HG02678 (cell line): Measurements from ENCODE around the gene RNU1-2.
"Not testable (repeated sequence)": the region's sequence is repeated elsewhere in the genome, so short reads cannot be mapped to it uniquely, and the experiment has no call there.

Experiments
- ATAC-seq: cut with Tn5 transposase; IDR thresholded peaks from one replicate; pipeline ENCODE4 v1.9.1; 2021; ENCODE audit warnings: mild to moderate bottlenecking, moderate library complexity; ENCODE audit not compliant: unreplicated experiment

The RNU1-2 gene

DNA sequence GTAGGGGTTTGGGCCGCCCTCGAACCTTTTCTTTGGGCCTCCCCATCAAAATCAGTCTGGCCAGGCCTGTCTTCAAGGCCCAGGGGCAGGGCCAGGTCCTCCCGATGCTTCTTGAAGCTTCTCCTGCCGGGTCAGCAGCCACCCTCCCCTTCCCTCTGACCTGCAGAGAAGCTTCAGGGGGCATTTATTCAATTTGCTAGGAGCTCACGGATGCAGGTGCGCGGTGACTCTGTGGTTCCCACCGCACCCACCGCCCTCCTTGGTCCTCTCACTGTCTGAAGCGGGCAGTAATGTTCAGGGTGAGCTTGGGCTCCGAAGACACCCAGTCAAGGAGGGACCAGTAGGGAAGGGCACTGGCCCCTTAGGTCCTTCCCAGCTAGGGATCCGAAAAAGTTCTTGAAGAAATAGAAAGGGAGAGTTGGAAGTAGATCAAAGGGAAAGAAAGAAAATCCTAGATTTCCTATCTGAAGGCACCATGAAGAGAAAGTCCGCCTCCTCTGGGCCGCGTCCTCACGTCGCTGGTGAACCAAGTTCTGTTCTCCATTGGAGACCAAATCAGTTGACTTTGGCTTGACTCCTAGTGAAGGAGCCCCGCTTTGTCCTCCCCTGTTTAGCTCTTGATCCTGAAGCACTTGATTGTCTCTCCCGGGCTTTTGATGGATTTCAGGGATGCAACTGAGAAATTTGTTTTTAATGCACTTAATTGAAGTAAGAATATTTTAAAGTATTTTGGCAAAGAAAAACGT, 8.7 kb upstream of the RNU1-2 start:
- ATAC-seq = no peak

DNA sequence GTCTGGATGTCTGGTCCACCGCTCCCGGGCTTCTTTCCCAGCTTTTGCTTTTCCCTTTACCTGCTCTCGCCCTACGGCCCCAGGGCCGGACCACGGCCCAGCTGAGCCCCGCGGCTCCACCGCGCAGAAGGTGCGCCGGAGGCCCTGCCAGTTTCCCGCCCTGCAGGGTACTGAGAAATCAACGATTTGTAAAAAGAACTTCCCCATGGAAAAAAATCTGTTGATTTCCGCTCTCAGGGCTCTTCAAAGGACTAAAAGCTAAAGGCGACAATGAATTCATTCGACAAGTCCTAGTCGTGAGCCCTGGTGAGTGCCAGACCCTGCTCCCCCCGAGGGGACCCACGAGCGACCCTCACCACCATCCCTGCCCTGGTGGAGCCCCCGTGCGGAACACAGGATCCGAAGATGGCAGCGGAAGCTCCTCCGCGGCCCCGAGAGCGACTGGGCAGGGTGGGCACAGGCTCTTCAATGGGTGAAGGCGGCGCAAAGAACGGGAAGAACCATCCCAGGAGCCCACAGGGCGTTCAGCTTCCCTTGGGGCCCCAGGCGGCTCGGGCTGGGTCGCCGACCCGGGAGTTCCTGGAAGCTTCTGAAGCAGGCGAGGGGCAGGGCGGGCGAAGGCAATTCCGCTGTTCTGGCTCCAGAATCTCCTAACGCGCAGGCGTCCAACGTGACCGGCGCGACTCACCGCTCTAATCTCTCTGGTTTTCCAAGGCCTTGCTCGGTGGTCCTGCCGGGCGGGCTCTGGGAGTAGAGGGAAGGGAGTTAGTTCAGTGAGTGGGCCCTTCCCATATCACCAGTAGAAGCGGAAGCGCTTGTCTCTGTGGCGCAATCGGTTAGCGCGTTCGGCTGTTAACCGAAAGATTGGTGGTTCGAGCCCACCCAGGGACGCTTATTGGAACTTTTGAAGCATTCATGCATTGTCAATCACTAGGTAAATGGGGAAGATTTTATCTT, 6.6 kb upstream of the RNU1-2 start:
- ATAC-seq = no peak

- not testable (repeated sequence) for ATAC-seq
Observed at GRCh38 chr1:16890539-16891021, 5.2 kb upstream of the RNU1-2 start.

GRCh38 chr1:16891057-16891456, 4.7 kb upstream of the RNU1-2 start:
- ATAC-seq = not testable (repeated sequence)

DNA sequence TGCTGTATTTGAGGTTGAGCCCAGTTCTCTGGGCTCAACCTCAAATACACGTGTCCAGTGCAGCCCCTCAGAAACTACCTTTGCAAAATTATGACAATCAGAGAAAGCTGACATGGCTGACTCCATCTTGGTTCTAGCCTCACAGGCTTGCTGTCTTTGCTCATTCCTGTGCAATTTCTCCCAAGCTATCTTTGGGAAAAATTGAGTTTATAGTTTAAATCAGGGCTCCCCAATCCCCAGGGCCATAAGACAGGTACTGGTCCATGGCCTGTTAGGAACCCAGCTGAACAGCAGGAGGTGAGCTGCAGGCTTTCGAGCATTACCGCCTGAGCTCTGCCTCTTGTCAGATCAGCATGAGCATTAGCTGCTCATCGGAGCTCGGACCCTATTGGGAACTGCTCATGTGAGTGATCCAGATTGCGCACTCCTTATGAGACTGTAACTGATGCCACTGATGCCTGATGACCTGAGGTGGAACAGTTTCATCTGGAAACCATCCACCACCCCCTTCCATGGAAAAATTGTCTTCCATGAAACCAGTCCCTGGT, 2.7 kb upstream of the RNU1-2 start:
- ATAC-seq = not testable (repeated sequence)

DNA sequence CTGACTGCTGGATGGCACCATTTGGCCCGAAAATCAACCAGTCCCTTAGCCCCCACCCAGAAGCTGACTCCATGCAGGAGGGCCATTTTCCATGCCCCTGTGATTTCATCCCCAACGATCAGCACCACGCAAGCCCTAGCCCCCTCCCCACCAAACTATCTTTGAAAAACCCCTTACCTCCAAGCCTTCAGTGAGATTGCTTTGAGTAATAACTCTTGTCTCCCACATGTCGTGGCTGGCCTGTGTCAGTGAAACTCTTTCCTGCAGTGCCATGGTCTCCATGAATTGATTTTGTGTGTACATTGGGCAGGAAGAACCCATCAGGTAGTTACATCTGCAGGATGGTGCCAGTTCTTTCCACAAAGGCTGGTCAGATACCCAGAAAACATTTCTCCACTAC, 2.0 kb upstream of the RNU1-2 start:
- ATAC-seq = not testable (repeated sequence)

- not testable (repeated sequence) for ATAC-seq
Observed at GRCh38 chr1:16894338-16894737, 1.4 kb upstream of the RNU1-2 start.

GRCh38 chr1:16895233-16895597, 565 bp upstream of the RNU1-2 start:
- not testable (repeated sequence) for ATAC-seq

GRCh38 chr1:16896316-16897055, 706 bp downstream of the RNU1-2 start:
- ATAC-seq = peak; percentile 20

DNA sequence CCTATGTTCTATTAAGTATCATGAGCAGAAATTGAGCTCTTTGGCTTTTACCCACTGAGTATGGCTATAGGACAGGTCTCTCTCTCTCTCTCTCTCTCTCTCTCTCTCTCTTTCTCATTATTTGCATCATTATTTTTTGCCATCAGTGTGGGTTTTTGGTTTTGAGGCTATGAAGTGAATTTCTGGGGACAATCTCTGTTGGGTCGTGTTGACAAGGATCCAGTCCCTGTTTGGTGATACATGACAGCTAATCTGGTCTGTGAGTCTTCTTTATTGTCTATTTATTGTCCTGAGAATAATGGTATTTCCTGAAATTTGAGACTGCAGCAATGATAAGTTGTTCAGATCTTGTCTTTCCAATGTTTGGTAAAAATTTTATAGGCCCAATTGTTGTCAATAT, 1.9 kb downstream of the RNU1-2 start:
- not testable (repeated sequence) for ATAC-seq

GRCh38 chr1:16898298-16898697, 2.5 kb downstream of the RNU1-2 start:
- not testable (repeated sequence) for ATAC-seq

GRCh38 chr1:16899020-16899419, 3.2 kb downstream of the RNU1-2 start:
- not testable (repeated sequence) for ATAC-seq

DNA sequence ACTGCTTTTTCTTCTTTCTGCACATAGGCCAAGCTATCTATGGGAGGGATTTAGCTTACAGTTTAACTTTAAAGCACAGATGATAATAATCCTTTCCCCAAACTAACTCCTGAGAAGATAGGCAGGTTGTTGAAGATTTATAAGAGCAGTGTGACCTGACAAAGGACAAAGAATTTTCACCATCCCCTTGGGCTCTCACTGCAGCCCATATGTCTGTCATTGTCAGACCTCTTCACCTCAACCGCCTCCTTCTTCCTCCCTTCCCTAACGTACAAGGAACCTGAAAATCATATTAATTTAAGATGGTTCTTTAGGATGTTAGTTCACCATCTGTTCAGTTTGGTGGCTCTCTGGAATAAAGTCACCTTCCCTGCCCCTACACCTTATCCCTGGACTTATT, 5.0 kb downstream of the RNU1-2 start:
- ATAC-seq = no peak

GRCh38 chr1:16901371-16901770, 5.6 kb downstream of the RNU1-2 start:
- not testable (repeated sequence) for ATAC-seq

GRCh38 chr1:16903054-16903453, 7.3 kb downstream of the RNU1-2 start:
- no peak for ATAC-seq

- ATAC-seq = no peak
Observed at GRCh38 chr1:16903458-16903796, 7.6 kb downstream of the RNU1-2 start.

- peak; percentile 92 for ATAC-seq
Observed at GRCh38 chr1:16904560-16905109, 8.9 kb downstream of the RNU1-2 start.

DNA sequence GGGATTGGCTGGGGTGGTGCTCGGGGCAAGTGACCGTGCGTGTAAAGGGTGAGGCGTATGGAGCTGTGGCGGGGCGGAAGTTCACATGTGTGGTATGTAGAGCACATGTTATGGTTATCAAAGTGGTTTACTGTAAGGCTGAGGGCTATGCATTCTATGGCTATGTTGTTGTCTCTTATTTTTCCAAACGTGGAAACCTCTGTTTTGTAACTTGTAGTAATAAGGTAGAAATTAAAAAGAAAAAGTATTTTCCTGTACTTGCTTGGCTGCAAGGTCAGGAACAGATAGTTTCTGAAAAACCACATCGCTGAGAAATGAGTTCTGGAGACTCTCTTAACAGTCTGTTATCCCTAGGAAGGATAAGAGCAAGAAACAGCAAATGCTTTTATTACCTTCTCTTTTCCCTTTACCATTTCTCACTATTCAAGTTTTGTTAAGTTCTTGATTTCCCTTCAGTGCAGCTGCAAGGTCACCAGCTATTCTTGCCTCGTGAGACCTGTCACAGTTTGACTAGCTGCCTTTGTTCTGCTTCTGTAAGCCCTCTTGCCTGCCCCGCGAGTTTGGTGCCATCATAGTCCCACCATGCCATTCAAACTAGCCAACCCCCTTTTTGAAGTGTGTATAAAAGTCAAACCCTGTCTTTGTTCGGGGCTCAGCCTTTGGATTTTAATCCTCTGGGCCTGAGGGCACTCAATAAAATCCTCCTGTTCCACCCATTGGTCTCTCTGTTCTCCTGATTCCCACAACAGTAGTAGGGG, 9.5 kb downstream of the RNU1-2 start:
- ATAC-seq = peak; percentile 78

DNA sequence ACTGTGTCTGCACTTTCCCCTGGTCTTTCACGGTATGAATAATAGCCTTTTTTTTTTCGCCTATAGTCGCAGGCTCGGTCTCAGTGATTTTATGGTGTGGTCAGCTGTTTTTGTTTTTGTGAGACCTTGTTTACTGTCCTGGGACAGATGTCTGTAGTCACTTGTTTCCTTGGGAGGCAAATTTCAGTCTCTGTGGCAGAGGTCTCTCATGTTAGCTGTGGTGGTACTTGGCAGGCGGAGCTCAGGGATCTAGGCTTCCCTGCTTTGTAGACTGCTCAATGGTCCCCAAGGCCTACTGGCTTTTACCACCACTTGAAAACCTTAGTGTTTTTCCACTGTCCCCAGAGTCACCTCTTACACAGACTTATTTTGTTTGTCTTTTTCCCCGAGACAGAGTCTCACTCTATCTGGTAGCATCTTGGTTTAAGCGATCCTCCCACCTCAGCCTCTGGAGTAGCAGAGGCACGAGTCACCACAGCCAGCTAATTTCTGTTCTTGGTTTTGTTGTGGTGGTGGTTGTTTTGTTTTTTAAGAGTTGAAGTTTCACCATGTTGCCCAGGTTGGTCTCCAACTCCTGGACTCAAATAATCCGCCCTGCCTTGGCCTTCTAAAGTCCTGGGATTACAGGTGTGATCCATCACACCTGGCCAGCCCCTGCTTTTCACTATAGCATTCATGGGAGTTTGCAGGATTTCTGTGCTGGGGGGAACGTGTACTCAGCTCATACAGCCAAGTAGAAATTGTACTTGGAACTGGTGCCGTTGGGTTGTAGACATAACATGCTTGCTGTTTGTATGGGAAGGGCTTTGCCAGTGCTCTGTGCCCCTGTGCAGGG, 10.3 kb downstream of the RNU1-2 start:
- ATAC-seq = no peak
